HCT116 (cell line): ENCODE results near the gene DENND6A. TPM values are rescaled to one million over a fixed set of nuclear protein-coding genes. Genes with fewer than 3 reads are reported as not detected.

Experiments
- ATAC-seq: fragments of 200-7000 bp; cut with Tn5 transposase; 2 replicates; pipeline ENCODE4 v1.9.1; 2020; ENCODE audit warnings: mild to moderate bottlenecking, moderate library complexity
- BruUV-seq: library from RNA; stranded (reverse); fragments of 400-500 nt; replicated peaks from 2 replicates; lab custom pipeline; 2021; lab: Mats Ljungman, UMichigan
- CTCF ChIA-PET: fragments of 300-600 bp; sonication (Branson Sonifier 250); formaldehyde crosslinking; loops from one replicate; lab custom pipeline; 2021; ENCODE audit warnings: antibody characterized with exemption; lab: Charles Lee
- POLR2A ChIA-PET: fragments of 300-600, 350-600 bp; sonication (Branson Sonifier 250); formaldehyde crosslinking; loops from one replicate; lab custom pipeline; 2021; ENCODE audit warnings: antibody characterized with exemption; lab: Charles Lee
- RAD21 ChIA-PET, 2 experiments: fragments of 300-600 bp; sonication (Branson Sonifier 250); formaldehyde crosslinking; loops; one replicate each; lab custom pipeline; 2023; ENCODE audit warnings: low total read pairs in 2 of 2; ENCODE audit not compliant: uncharacterized antibody in 2 of 2, unreplicated experiment in 2 of 2, low non-redundant PET in 1 of 2; lab: Charles Lee
- DNase-seq: peaks from one replicate; pipeline ENCODE4 v3.0.0-alpha.2; 2010; ENCODE audit warnings: low read depth, low spot score
- H2AFZ ChIP-seq: fragments of 200-600 bp; shearing (Covaris generic), sonication (generic); 2 replicates; pipeline ENCODE4 v1.6.1; 2017; ENCODE audit warnings: low read depth, mixed run types, mixed read lengths, antibody characterized with exemption, low read length; ENCODE audit not compliant: poor library complexity, severe bottlenecking
- H3K27ac ChIP-seq: 2 replicates; pipeline ENCODE4 v1.5.1; 2012; ENCODE audit warnings: low read depth, low read length
- H3K27me3 ChIP-seq: fragments of 200-600 bp; sonication (generic); 2 replicates; pipeline ENCODE4 v1.6.1; 2016; ENCODE audit warnings: mixed run types, low read length, mixed read lengths; ENCODE audit not compliant: insufficient read depth
- H3K36me3 ChIP-seq, 2 experiments: fragments of 200-500 bp in 1 of 2; fragments of 200-600 bp in 1 of 2; sonication (Bioruptor generic) in 1 of 2; sonication (generic) in 1 of 2; 2 replicates each; pipeline versions ENCODE4 v1.5.1 to v1.6.1; 2014 to 2016; ENCODE audit warnings: low read length in 2 of 2, inconsistent platforms in 1 of 2, mixed read lengths in 1 of 2, mixed run types in 1 of 2; ENCODE audit not compliant: insufficient read depth in 2 of 2, control insufficient read depth in 1 of 2
- H3K4me1 ChIP-seq, 2 experiments: fragments of 200-600 bp in 1 of 2; sonication (generic) in 1 of 2; 2 replicates each; pipeline versions ENCODE4 v1.5.1 to v1.6.1; 2012 to 2017; ENCODE audit warnings: low read length in 2 of 2, inconsistent platforms in 1 of 2, mild to moderate bottlenecking in 1 of 2, mixed read lengths in 1 of 2, mixed run types in 1 of 2, moderate library complexity in 1 of 2; ENCODE audit not compliant: insufficient read depth in 2 of 2, control insufficient read depth in 1 of 2
- H3K4me2 ChIP-seq: fragments of 200-600 bp; sonication (generic); 2 replicates; pipeline ENCODE4 v1.6.1; 2017; ENCODE audit warnings: mixed run types, low read length, mixed read lengths
- H3K4me3 ChIP-seq, 2 experiments: fragments of 200-600 bp in 1 of 2; sonication (generic) in 1 of 2; replicated peaks in 1 of 2; 2 replicates each; pipeline ENCODE4 v1.5.1; 2011 to 2016; ENCODE audit warnings: low read length in 2 of 2, control low read depth in 1 of 2, low read depth in 1 of 2, mild to moderate bottlenecking in 1 of 2, mixed read lengths in 1 of 2, mixed run types in 1 of 2
- H3K79me2 ChIP-seq: fragments of 200-600 bp; sonication (generic); 2 replicates; pipeline ENCODE4 v1.6.1; 2017; ENCODE audit warnings: mild to moderate bottlenecking, mixed run types, low read length, moderate library complexity, mixed read lengths; ENCODE audit not compliant: insufficient read depth
- H3K9ac ChIP-seq: fragments of 200-600 bp; sonication (generic); 2 replicates; pipeline ENCODE4 v1.6.1; 2016; ENCODE audit warnings: low read length, mixed read lengths
- H3K9me2 ChIP-seq: fragments of 200-600 bp; sonication (generic), shearing (Covaris generic); 2 replicates; pipeline ENCODE4 v1.6.1; 2017; ENCODE audit warnings: mixed run types, mild to moderate bottlenecking, moderate library complexity; ENCODE audit not compliant: insufficient read depth
- H3K9me3 ChIP-seq, 2 experiments: fragments of 200-500 bp in 1 of 2; fragments of 200-600 bp in 1 of 2; sonication (Bioruptor generic) in 1 of 2; sonication (generic) in 1 of 2; 2 replicates each; pipeline ENCODE4 v1.6.1; 2014 to 2017; ENCODE audit warnings: low read length in 2 of 2, mixed read lengths in 2 of 2, inconsistent platforms in 1 of 2, low read depth in 1 of 2, mild to moderate bottlenecking in 1 of 2, mixed run types in 1 of 2, moderate library complexity in 1 of 2; ENCODE audit not compliant: control insufficient read depth in 1 of 2, insufficient read depth in 1 of 2
- H4K20me1 ChIP-seq: fragments of 200-600 bp; sonication (generic), shearing (Covaris generic); 2 replicates; pipeline ENCODE4 v1.6.1; 2017; ENCODE audit warnings: mixed run types, mild to moderate bottlenecking, moderate library complexity; ENCODE audit not compliant: insufficient read depth
- CBX3 ChIP-seq: IDR thresholded peaks from 2 replicates; pipeline ENCODE4 v1.6.1; 2012; ENCODE audit warnings: low read depth
- CEBPB ChIP-seq: IDR thresholded peaks from 2 replicates; pipeline ENCODE4 v1.6.1; 2012; ENCODE audit warnings: low read depth
- EGR1 ChIP-seq: IDR thresholded peaks from 2 replicates; pipeline ENCODE4 v1.6.1; 2012; ENCODE audit warnings: low read depth
- ELF1 ChIP-seq: IDR thresholded peaks from 2 replicates; pipeline ENCODE4 v1.6.1; 2012; ENCODE audit warnings: low read depth, borderline replicate concordance
- EZH2 ChIP-seq: fragments of 200-600 bp; sonication (generic); IDR thresholded peaks from 2 replicates; pipeline ENCODE4 v1.6.1; 2017; ENCODE audit warnings: antibody characterized with exemption, mixed run types
- EZH2phosphoT487 ChIP-seq: fragments of 200-600 bp; IDR thresholded peaks from 2 replicates; pipeline ENCODE4 v1.6.1; 2018; ENCODE audit warnings: antibody characterized with exemption, borderline replicate concordance
- FOSL1 ChIP-seq: IDR thresholded peaks from 2 replicates; pipeline ENCODE4 v1.6.1; 2012; ENCODE audit warnings: low read depth
- JUND ChIP-seq: IDR thresholded peaks from 2 replicates; pipeline ENCODE4 v1.6.1; 2012
- POLR2A ChIP-seq: IDR thresholded peaks from 2 replicates; pipeline ENCODE4 v1.7.0; 2011; ENCODE audit warnings: borderline replicate concordance; ENCODE audit not compliant: insufficient read depth, insufficient read length; ENCODE audit errors: extremely low read depth
- POLR2AphosphoS5 ChIP-seq: IDR thresholded peaks from 2 replicates; pipeline ENCODE4 v1.6.1; 2011; ENCODE audit warnings: mild to moderate bottlenecking, low read depth, low read length, moderate library complexity
- RAD21 ChIP-seq: IDR thresholded peaks from 2 replicates; pipeline ENCODE4 v1.6.1; 2012; ENCODE audit warnings: low read depth, mild to moderate bottlenecking
- SIN3A ChIP-seq: IDR thresholded peaks from 2 replicates; pipeline ENCODE4 v1.6.1; 2012; ENCODE audit warnings: low read depth
- SP1 ChIP-seq: IDR thresholded peaks from 2 replicates; pipeline ENCODE4 v1.6.1; 2012; ENCODE audit warnings: low read depth
- SRF ChIP-seq: IDR thresholded peaks from 2 replicates; pipeline ENCODE4 v1.6.1; 2012; ENCODE audit warnings: low read depth
- TCF7L2 ChIP-seq: IDR thresholded peaks from 2 replicates; pipeline ENCODE4 v1.7.0; 2011; ENCODE audit warnings: borderline replicate concordance, inconsistent platforms; ENCODE audit not compliant: insufficient read depth, insufficient read length; ENCODE audit errors: extremely low read depth
- YY1 ChIP-seq: IDR thresholded peaks from 2 replicates; pipeline ENCODE4 v1.6.1; 2011; ENCODE audit warnings: low read length, low read depth, moderate library complexity, mild to moderate bottlenecking; ENCODE audit not compliant: insufficient replicate concordance; ENCODE audit errors: extremely low read depth
- ZFX ChIP-seq: fragments of 450-650 bp; IDR thresholded peaks from 2 replicates; pipeline ENCODE4 v1.6.1; 2017
- ZNF274 ChIP-seq: fragments of 200-500 bp; sonication (Bioruptor generic); IDR thresholded peaks from 2 replicates; pipeline ENCODE4 v1.6.1; 2014; ENCODE audit warnings: mild to moderate bottlenecking, low read depth, low read length, inconsistent platforms
- intact Hi-C: fragments of 100-400 bp; cut with micrococcal nuclease; formaldehyde crosslinking; loops from 2 replicates; pipeline ENCODE4 v1.10.0; 2022
- total RNA-seq: library from RNA; stranded (reverse); gene quantifications from one replicate; pipeline ENCODE4 v1.2.1, GENCODE V29; 2021; ENCODE audit not compliant: unreplicated experiment
- TF ChIP-seq, protein P1 (sequence below): IDR thresholded peaks from 2 replicates; pipeline ENCODE4 v1.6.1; 2012
- TF ChIP-seq, protein P2 (sequence below): IDR thresholded peaks from 2 replicates; pipeline ENCODE4 v1.6.1; 2012
- TF ChIP-seq, protein P3 (sequence below): IDR thresholded peaks from 2 replicates; pipeline ENCODE4 v1.6.1; 2011; ENCODE audit warnings: mild to moderate bottlenecking, low read length, moderate library complexity; ENCODE audit not compliant: insufficient replicate concordance; ENCODE audit errors: extremely low read depth
- TF ChIP-seq, protein P4 (sequence below): IDR thresholded peaks from 2 replicates; pipeline ENCODE4 v1.6.1; 2012; ENCODE audit warnings: low read depth

DENND6A gene
- total RNA-seq, 1 experiment from 2014 or later: 22.3 TPM

DNA sequence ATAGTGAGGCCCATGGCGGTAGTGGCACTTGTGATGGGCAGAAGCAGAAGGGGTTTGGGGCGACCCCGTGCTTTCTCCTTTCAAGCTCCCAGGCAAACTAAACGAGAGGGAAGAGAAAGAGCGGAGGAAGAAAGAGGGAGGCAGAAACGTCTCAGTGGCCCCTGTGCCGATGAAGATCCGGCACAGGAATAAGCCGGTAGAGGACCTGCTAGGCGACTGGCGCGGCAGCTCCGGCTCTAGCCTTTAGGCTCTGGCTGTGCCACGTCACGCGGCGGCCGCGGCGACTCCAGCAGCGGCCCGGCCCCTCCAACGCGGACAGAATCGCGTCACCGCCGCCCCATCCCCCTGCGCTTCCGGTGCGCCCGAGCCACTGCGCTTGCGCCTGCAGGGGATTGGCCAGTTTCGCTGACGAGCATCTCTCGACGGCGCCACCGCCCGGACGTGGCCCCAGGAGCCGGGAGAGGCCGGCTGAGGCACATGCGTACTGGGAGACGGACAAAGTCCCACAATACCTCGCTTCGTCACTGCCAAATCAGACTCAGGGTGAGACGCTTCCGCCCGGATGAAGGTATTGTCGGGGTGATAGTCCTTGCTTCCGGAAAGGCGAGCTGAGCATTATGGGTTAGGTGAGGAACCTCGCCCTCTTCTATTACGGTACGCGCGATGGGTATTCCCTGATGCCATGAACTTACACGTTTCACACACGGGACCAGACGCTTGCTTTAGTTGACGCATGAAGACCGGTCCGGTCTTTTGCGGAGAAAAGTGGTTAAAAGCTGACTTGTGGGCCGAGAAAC, 95.6 kb downstream of the DENND6A start, which contains the start of gene ARF4:
TSS of gene ARF4 (minus strand) at position 218 of the 797 bp plus-strand sequence. CDS start at position 14, 204 bp downstream.
- ChIA-PET RAD21 (interaction anchor here in 1 of 2 experiments (1.6 kb wide), 1 partner anchor 200 kb away, joined by 4 read pairs; no protein-coding TSS in a partner anchor), CTCF (interaction anchor here (0.6 to 1.1 kb wide), 2 partner anchors 92 to 229 kb away, joined by 3 read pairs; no protein-coding TSS in a partner anchor), POLR2A (interaction anchor here (0.5 to 1.9 kb wide), 8 partner anchors 18 to 229 kb away, joined by 3 to 6 read pairs (median 4); no protein-coding TSS in a partner anchor)
- 0 out of 2 replicates have a peak, but pooled peaks cover 8% of the 10 kb centered on the region for H4K20me1 ChIP-seq
- intact Hi-C loops: loop anchor here (1.0 to 5.0 kb wide), 3 partner anchors 158 to 450 kb away; no protein-coding TSS in a partner anchor
- no TSS peak for BruUV-seq
- H2AFZ ChIP-seq: no peak within 1 kb of the TSS
- peak; percentile 99 for DNase-seq
- no peaks in the 10 kb centered on the region for H3K27me3 ChIP-seq
- peak within 1 kb of the TSS; percentile 83 to 100 for H3K4me3 ChIP-seq
- no peaks in the 10 kb centered on the region for H3K9me2 ChIP-seq
- no peaks in the 10 kb centered on the region for H3K9me3 ChIP-seq
- peaks cover 5 to 17% of the 10 kb centered on the region in 2 experiments; a peak in 3 of 4 replicates for H3K4me1 ChIP-seq
- peak within 1 kb of the TSS; percentile 78 for H3K4me2 ChIP-seq
- peaks cover 0 to 3% of the 10 kb centered on the region in 2 experiments; a peak in 1 of 4 replicates for H3K36me3 ChIP-seq
- peaks cover 65% of the 10 kb centered on the region for H3K79me2 ChIP-seq
- peak within 1 kb of the TSS; percentile 83 for H3K9ac ChIP-seq
- ATAC-seq: peak; percentile 92
- peak within 1 kb of the TSS; percentile 94 for H3K27ac ChIP-seq
- TF ChIP-seq SRF (no peak; the same call in 1 of the 2 replicates), ZFX (peak; percentile 58; the same call in 1 of the 2 replicates), SIN3A (peak; percentile 84), FOSL1 (no peak), EGR1 (no peak), ZNF274 (no peak), EZH2phosphoT487 (no peak), ELF1 (peak; percentile 93), TCF7L2 (peak; percentile 28), SP1 (peak; percentile 86), POLR2A (peak; percentile 93), YY1 (peak; percentile 68), CBX3 (peak; percentile 3; the same call in 1 of the 2 replicates), RAD21 (no peak), CEBPB (no peak), EZH2 (no peak), POLR2AphosphoS5 (peak; percentile 99), JUND (no peak)
- TF ChIP-seq, protein P1, sequence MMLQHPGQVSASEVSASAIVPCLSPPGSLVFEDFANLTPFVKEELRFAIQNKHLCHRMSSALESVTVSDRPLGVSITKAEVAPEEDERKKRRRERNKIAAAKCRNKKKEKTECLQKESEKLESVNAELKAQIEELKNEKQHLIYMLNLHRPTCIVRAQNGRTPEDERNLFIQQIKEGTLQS: no peak
- TF ChIP-seq, protein P2, sequence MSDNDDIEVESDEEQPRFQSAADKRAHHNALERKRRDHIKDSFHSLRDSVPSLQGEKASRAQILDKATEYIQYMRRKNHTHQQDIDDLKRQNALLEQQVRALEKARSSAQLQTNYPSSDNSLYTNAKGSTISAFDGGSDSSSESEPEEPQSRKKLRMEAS: peak; percentile 93
- TF ChIP-seq, protein P3, sequence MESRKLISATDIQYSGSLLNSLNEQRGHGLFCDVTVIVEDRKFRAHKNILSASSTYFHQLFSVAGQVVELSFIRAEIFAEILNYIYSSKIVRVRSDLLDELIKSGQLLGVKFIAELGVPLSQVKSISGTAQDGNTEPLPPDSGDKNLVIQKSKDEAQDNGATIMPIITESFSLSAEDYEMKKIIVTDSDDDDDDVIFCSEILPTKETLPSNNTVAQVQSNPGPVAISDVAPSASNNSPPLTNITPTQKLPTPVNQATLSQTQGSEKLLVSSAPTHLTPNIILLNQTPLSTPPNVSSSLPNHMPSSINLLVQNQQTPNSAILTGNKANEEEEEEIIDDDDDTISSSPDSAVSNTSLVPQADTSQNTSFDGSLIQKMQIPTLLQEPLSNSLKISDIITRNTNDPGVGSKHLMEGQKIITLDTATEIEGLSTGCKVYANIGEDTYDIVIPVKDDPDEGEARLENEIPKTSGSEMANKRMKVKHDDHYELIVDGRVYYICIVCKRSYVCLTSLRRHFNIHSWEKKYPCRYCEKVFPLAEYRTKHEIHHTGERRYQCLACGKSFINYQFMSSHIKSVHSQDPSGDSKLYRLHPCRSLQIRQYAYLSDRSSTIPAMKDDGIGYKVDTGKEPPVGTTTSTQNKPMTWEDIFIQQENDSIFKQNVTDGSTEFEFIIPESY: peak; percentile 21
- TF ChIP-seq, protein P4, sequence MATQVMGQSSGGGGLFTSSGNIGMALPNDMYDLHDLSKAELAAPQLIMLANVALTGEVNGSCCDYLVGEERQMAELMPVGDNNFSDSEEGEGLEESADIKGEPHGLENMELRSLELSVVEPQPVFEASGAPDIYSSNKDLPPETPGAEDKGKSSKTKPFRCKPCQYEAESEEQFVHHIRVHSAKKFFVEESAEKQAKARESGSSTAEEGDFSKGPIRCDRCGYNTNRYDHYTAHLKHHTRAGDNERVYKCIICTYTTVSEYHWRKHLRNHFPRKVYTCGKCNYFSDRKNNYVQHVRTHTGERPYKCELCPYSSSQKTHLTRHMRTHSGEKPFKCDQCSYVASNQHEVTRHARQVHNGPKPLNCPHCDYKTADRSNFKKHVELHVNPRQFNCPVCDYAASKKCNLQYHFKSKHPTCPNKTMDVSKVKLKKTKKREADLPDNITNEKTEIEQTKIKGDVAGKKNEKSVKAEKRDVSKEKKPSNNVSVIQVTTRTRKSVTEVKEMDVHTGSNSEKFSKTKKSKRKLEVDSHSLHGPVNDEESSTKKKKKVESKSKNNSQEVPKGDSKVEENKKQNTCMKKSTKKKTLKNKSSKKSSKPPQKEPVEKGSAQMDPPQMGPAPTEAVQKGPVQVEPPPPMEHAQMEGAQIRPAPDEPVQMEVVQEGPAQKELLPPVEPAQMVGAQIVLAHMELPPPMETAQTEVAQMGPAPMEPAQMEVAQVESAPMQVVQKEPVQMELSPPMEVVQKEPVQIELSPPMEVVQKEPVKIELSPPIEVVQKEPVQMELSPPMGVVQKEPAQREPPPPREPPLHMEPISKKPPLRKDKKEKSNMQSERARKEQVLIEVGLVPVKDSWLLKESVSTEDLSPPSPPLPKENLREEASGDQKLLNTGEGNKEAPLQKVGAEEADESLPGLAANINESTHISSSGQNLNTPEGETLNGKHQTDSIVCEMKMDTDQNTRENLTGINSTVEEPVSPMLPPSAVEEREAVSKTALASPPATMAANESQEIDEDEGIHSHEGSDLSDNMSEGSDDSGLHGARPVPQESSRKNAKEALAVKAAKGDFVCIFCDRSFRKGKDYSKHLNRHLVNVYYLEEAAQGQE: no peak
